Transverse colon (tissue), 4 donors: Measurements from ENCODE around the gene AIRE.

Source experiments
- POLR2A ChIP-seq: fragments of 450-650 bp; IDR thresholded peaks from one replicate; pipeline ENCODE4 v1.6.1; 2016; ENCODE audit warnings: antibody characterized with exemption, mild to moderate bottlenecking, moderate library complexity
- POLR2AphosphoS5 ChIP-seq, 3 donors: sonication (generic); formaldehyde crosslinking; IDR thresholded peaks; one replicate each; pipeline ENCODE4 v1.6.1; 2016; ENCODE audit warnings: antibody characterized with exemption in 3 of 3
- TF ChIP-seq, protein P1 (sequence below), 5 experiments: fragments of 200-600 bp in 3 of 5; fragments of 450-650 bp in 2 of 5; sonication (generic) in 3 of 5; IDR thresholded peaks; 1 replicate in 2 of 5; 2 replicates in 3 of 5; pipeline ENCODE4 v1.5.1; 2016 to 2017; ENCODE audit warnings: antibody characterized with exemption in 5 of 5, inconsistent platforms in 3 of 5, mild to moderate bottlenecking in 2 of 5, moderate library complexity in 1 of 5

DNA sequence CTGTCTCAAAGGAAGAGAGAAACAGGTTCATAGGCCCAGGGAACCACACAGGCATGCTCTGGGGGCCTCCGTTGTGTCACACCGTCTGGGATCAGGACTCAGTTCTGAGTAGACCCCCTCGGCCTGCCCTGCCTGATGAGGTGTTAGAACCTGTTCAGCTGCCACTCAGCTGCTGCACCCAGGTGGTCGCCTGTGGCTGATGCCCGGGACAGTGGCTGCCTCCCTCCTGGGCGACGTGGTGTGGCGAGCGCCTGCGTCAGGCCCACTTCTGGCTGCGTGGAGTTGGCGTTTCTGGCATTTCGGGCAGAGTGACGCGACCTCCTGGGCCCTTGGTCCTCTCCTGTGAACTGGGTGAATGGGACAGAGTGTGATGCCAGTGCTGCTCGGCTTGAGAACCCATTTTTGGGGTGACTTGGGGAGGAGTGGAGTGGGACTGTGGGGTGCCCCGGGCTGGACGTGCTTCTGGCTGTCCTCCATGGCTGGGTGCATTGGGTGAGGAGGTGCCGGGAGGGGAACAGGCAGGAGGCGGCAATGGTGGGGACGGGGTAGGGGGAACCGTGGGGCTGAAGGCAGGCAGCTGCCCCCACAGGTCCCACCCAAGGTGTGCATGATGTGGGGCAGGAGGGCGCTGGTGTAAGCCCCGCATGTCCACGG lies 42.7 kb downstream of the AIRE start:
- TF ChIP-seq, protein P1, sequence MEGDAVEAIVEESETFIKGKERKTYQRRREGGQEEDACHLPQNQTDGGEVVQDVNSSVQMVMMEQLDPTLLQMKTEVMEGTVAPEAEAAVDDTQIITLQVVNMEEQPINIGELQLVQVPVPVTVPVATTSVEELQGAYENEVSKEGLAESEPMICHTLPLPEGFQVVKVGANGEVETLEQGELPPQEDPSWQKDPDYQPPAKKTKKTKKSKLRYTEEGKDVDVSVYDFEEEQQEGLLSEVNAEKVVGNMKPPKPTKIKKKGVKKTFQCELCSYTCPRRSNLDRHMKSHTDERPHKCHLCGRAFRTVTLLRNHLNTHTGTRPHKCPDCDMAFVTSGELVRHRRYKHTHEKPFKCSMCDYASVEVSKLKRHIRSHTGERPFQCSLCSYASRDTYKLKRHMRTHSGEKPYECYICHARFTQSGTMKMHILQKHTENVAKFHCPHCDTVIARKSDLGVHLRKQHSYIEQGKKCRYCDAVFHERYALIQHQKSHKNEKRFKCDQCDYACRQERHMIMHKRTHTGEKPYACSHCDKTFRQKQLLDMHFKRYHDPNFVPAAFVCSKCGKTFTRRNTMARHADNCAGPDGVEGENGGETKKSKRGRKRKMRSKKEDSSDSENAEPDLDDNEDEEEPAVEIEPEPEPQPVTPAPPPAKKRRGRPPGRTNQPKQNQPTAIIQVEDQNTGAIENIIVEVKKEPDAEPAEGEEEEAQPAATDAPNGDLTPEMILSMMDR (IDR thresholded peaks at IDR 0.05), result no peak
- no peak for TF ChIP-seq POLR2AphosphoS5 (IDR thresholded peaks at IDR 0.05)
- no peak for TF ChIP-seq POLR2A
